Right lung (tissue), 5 donors: ENCODE data around the gene SKIL. TPM values are rescaled to one million over a fixed set of nuclear protein-coding genes. Genes with fewer than 3 reads are reported as not detected.

Experiments
- DNase-seq, 2 donors: peaks; one replicate each; pipeline ENCODE4 v3.0.0-alpha.2; 2013
- polyA plus RNA-seq, 5 donors: library from polyadenylated mRNA; unstranded; fragments of 120-200 nt; gene quantifications; one replicate each; pipeline versions ENCODE4 v1.2.1 to v1.2.3, GENCODE V29; 2013; ENCODE audit warnings: inconsistent platforms in 1 of 5, low replicate concordance in 1 of 5; ENCODE audit not compliant: insufficient read length in 5 of 5, insufficient read depth in 1 of 5

SKIL gene
- polyA plus RNA-seq, 5 donors = 32.4 to 58.9 (median 54.2) TPM

DNA sequence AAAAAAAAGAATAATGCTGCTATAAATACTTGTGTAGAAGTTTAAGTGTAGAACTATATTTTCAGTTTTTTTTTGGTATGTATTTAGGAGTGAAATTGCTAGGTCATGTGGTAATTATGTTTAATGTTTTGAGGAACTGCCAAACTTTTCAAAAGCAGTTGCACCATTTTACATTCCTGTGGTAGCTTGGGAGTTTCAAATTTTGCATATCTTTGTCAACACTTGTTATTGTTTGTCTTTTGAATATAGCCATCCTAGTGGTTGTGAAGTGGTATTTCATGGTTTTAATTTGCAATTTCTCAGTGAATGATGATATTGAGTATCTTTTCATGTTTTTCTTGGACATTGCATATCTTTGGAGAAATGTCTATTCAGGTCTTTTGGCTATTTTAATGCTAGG, 30.4 kb downstream of the SKIL start:
- no peak for DNase-seq

DNA sequence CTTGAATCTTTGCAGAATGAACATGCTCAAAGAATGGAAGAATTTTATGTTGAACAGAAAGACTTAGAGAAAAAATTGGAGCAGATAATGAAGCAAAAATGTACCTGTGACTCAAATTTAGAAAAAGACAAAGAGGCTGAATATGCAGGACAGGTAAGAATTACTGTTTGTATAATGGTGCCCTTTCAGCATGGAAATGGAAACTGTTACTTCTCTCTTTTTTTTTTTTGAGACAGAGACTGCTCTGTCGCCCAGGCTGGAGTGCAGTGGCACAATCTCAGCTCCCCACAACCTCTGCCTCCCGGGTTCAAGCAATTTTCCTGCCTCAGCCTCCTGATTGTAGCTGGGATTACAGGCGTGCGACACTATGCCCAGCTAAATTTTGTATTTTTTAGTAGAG, 33.6 kb downstream of the SKIL start:
- DNase-seq = no peak

DNA sequence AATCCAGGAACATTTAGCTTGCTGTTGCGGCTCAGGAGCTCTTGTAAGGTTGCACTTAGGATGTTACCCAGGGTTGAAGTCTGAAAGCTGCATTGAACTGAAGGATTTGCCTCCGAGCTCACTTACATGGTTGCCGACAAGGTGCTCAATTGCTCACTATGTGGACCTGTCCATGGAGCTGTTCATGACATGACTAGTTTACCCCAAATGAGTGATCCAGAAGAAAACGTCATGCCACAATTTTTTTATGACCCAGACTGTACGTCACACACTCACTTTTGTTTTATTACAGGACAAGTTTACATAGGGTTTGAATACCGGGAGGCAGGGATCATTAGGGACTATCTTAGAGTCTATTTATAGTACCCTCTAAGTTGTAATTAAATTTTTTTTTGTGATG, 40.2 kb downstream of the SKIL start:
- DNase-seq = no peak

DNA sequence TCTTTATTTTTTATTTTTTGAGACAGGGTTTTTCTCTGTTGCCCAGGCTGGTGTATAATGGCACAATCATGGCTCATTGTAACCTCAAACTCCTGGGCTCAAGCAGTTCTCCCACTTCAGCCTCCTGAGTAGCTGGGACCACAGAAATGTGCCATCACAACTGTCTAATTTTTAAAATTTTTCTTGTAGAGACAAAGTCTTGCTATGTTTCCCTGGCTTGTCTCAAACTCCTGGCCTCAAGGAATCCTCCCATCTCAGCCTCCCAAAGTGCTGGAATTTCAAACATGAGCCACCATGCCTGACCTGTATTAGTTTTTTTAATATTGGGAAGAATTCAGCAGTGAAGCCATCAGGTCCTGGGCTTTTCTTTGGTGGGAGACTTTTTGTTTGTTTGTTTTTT, 47.6 kb downstream of the SKIL start:
- no peak for DNase-seq

DNA sequence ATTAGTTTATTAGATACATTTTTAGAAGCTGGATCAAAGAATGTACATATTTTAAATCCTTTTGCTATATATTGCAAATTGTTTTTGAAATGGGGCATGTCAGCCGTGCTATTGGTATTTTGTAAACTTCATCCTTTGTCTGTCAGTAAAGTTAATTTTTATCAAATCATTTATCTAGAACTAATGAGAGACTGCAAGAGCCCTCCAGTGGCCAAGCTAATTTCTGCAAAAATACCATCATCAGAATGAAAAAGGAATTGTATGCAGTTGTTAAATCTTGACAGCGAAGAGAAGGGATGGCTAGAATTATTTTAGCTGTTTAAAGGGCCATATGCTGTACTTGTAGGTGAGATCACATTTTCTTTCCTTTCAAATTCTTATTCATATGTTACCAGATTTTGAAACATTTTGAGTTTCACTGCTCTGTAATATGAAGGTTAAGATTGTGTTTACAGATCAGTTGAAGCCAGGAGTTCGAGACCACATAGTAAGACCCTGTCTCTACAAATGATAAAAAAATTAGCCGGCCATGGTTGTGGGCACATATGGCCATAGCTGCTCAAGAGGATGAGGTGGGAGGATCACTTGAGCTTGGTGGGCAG, 53.0 kb downstream of the SKIL start:
- DNase-seq = no peak

DNA sequence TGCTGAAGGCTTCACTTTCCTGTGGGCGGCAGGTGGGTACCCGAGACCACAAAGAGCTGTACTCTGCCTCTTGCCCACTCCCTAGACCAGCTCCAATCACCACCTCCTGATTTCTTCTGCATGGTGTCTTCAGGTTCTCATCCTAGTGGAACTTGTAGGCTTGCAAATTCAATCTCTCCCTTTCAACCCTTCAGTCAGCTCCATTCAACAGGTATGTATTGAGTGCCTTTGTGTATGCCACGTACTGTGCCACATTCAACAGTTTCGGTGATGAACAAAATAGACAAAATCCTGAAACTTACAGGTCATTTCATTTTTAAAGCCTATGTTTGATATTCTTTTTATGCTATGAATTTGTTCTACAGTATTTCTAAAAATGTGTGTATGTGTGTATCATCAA, 55.8 kb downstream of the SKIL start:
- DNase-seq = no peak

DNA sequence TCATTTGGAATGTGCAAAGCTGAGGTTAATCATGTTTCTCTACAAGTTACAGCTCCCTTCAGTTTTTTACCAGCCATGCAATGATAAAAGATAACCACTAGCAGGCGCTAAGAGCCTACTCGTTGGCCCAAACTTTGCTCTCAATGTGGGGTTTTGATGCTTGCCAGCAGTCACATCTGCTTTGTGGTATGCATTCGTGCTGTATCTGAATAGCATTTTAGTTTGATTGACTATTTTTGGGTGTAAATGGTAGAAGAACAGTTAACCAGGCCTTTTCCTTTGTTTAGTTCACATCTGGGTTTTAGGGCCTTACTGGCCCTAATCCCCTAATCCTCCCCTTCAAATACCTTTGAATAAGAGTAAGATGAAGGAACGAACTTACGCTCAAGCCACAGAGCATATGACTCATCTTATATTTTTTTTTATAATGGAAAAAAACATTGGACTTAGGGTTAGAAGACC, 56.7 kb downstream of the SKIL start:
- peak; percentile 62 to 63 for DNase-seq

GRCh38 chr3:170417090-170417489, 59.6 kb downstream of the SKIL start:
- no peak for DNase-seq

DNA sequence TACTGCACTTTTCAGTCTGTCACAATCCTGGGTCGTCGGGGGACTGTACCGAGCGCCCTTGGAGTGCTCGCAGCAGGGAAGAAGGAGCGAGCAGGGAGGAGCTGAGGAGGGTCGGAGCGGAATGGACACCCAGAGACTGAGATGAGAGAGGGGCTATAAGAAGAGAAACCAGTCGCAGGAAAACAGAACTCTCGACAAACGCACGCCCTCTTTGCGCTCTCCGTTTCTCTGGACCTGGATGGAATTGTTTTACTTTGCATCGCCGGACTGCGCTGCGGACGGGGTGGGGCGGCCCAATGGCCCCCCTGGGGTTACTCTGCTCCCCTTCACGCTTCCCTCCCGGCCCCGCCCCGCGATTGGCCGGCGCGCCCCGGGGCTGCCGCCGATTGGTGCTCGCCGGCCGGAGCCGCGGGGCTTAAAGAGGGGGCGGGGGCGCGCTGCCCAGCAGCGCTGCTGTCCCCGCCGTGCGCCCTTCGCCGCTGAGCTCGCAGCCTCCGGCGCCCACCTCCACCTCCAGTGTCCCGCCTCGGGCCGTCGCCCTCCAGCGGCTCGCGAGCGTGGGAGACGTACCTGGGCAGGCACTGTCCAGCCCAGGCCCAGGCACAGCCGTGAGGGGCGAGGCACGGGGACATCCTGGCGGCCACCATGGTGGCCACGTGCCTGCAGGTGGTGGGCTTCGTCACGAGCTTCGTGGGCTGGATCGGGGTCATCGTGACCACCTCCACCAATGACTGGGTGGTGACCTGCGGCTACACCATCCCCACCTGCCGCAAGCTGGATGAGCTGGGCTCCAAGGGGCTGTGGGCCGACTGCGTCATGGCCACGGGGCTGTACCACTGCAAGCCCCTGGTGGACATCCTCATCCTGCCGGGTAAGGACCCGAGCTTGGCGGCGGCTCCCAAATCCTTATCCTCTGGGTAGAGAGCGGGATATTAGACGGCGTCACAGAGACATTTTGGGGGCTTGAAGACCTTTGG, 61.2 kb downstream of the SKIL start, which contains the start of gene CLDN11:
CLDN11 (plus strand) TSS at position 447 of the 977 bp plus-strand sequence; CDS start at position 646, 199 bp downstream.
- DNase-seq = peak in 1 of 2 donors; percentile 31

DNA sequence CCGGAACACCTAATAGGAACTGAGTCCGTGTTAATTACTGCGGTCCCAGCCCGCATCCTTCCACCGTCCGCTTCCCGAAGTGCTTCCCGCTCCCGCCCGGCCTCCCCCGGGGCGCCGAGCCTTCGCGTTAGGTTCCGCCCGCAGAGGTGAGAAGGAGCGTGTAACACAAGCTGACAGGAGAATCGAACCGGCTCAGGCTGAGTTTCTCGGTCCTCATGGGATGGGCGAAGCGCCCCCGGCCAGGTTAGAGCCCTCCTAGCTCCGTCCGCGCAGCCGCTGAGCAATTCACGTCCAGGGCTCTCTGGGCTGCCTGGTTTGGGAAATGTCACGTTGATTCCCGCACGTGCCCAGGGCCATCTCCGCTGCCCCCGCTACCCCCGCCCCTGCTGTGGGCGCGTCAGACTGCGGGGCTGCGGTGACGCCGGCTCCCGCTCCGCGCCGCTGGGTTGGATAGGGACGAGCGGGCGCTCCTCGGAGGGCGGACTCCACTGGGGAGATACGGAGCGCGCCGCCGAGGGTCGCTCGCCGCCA, 62.1 kb downstream of the SKIL start:
- DNase-seq = peak in 1 of 2 donors; percentile 10

- DNase-seq = peak in 1 of 2 donors; percentile 11
These were observed 62.8 kb downstream of the SKIL start for GRCh38 chr3:170420307-170420821.

DNA sequence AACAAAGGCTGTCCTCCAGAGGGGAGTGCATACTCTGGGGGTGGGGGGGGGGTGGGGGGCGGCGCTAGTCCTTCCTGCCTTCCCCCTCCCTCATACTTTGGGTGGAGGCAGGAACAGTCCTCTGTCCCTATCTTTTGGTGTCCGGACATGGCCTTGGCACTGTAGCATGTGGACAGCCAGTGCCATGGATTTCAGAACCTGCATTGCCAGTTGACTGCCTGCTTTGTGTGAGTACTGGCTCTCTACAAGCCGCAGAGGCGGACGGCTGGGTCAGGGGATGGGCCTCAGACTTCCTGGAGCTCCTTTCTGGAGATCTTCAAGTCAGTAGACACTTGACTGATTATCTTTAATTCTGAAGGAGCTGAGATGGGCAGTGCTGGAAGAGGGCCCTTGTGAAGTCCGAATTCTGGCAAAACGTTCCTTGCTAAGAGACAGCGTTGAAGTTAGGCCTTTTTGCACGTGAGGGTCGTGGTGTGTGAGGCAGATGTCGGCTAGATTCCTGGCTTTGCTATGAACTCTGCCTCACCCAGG, 63.7 kb downstream of the SKIL start:
- DNase-seq = peak in 1 of 2 donors; percentile 14

GRCh38 chr3:170421758-170422157, 64.2 kb downstream of the SKIL start:
- DNase-seq = no peak

GRCh38 chr3:170423001-170423615, 65.6 kb downstream of the SKIL start:
- no peak for DNase-seq

DNA sequence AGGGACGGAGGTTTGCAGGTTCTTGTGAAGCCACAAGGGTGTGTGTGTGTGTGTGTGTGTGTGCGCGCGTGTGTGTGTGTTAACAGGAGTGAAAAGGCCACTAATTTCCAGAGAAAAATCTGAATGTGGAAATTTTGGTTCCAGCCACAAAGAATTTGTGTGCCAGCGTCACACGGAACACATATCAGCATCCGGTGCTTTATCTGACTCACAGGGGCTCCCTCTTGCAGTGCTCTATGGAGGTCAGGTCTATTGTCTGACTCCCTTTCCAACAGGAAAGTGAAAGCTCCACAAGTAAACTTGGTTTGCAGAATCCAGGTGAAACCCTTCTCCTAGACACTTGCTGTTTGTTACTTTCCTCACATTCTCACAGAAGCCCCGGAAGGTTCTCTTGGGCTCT, 67.4 kb downstream of the SKIL start:
- no peak for DNase-seq

GRCh38 chr3:170425491-170426239, 68.2 kb downstream of the SKIL start:
- no peak for DNase-seq

DNA sequence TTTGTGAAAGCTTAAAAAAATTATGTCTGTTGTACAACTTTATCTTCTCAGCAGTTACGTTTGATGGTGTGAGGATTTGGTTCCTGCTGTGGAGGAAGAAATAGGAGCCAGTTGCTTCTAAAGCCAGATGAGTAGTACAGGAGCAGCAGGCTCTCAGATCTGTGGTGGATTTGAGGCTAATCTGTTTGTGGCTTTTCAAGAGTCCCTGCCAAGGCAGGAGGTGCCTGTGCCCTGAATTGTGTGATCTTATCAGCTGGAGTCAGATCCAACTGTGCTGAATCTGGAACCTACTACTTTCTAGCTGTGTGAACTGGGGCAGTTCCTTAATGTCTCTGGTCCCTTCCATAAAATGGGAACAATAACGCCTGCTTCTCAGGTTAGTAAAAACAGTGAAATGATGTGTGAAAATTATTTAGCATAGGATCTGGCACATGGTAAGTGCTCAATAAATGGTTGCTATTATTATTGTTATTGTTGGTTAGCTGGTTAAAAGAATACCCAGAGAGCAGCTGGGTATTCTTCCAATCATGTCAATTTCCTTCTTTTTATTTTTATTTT, 68.8 kb downstream of the SKIL start:
- no peak for DNase-seq

- no peak for DNase-seq
These were observed 70.6 kb downstream of the SKIL start for GRCh38 chr3:170428095-170428494.

GRCh38 chr3:170429050-170429449, 71.5 kb downstream of the SKIL start:
- DNase-seq = no peak

DNA sequence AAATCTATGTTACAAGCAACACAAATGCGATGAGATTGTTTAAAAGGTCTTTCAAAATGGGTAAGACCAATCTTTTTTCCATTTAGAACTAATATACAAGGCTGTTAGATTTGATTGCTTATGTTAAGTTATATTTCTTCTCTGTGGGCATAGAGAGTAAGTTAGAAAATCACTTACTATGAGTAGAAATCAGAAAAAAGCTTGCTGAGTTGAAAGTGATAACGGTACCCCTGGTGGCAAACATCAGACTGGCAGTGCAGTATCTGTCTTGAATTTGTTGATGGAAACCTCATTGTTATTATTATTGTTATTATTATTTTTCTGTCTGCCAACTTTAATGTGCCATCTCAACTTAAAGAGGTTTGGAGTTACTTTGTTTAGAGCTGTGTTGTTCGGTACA, 73.5 kb downstream of the SKIL start:
- DNase-seq = no peak

DNA sequence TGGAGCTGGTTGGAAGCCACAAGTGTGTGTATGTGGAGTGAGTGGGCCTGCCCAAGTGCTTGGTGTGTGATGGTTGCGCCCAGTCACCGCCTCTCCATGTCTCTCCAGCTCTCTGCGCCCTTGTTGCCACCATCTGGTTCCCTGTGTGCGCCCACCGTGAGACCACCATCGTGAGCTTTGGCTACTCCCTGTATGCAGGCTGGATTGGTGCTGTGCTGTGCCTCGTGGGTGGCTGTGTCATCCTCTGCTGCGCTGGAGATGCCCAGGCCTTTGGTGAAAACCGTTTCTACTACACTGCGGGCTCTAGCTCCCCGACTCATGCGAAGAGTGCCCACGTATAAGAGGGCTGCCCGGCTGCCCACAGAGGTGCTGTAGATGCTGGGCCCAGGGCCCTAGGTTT, 74.9 kb downstream of the SKIL start:
- no peak for DNase-seq
